ENCODE results near the gene CLN3. TPM values are rescaled to one million over a fixed set of nuclear protein-coding genes. Genes with fewer than 3 reads are reported as not detected.
"Not testable (repeated sequence)": the region's sequence is repeated elsewhere in the genome, so short reads cannot be mapped to it uniquely, and the experiment has no call there.

CLN3 gene
- total RNA-seq, 1 experiment from 2014 or later, result 41.0 TPM

GRCh38 chr16:28475221-28475620, 16.7 kb downstream of the CLN3 start:
- Histone ChIP-seq H3K27me3 (replicated peaks; ENCODE audit: control insufficient read depth, insufficient read depth, low read length) (no peaks in the 10 kb centered on the region), H3K9me3 (no peaks in the 10 kb centered on the region), H3K4me3 (ENCODE audit: low read depth, low read length) (no peak overlapping the region), H3K4me1 (no peaks in the 10 kb centered on the region), H3K36me3 (ENCODE audit: control insufficient read depth, insufficient read depth, low read length) (no peaks in the 10 kb centered on the region)
- no peak overlapping the region for H3K27ac Mint-ChIP-seq (ENCODE audit: unreplicated experiment)
- intact Hi-C loops (cut with micrococcal nuclease; ENCODE audit: unreplicated experiment), result no loop called here
- no peak overlapping the region for H3K4me3 Mint-ChIP-seq (ENCODE audit: unreplicated experiment)
- TF ChIP-seq CTCF (IDR thresholded peaks at IDR 0.05; ENCODE audit: insufficient read depth in 1 of 2, low read depth in 1 of 2, low read length in 1 of 2, severe bottlenecking in 1 of 2, unreplicated experiment in 1 of 2), result no peak
- H3K4me1 Mint-ChIP-seq (ENCODE audit: low read depth, unreplicated experiment), result no peaks in the 10 kb centered on the region
- ChIA-PET POLR2A (no interaction called here), CTCF (no interaction called here)
- H3K36me3 Mint-ChIP-seq (ENCODE audit: insufficient read depth, unreplicated experiment), result peaks cover 6% of the 10 kb centered on the region
- H3K27me3 Mint-ChIP-seq (ENCODE audit: insufficient read depth, unreplicated experiment), result no peaks in the 10 kb centered on the region
- H3K9me3 Mint-ChIP-seq (ENCODE audit: unreplicated experiment), result no peaks in the 10 kb centered on the region
- no TSS peak for BruUV-seq (replicated peaks)
- no peak for DNase-seq

GRCh38 chr16:28473714-28474265, 18.1 kb downstream of the CLN3 start:
- Histone ChIP-seq H3K36me3 (ENCODE audit: control insufficient read depth, insufficient read depth, low read length) (no peaks in the 10 kb centered on the region), H3K4me1 (no peaks in the 10 kb centered on the region), H3K4me3 (ENCODE audit: low read depth, low read length) (no peak overlapping the region), H3K27me3 (replicated peaks; ENCODE audit: control insufficient read depth, insufficient read depth, low read length) (no peaks in the 10 kb centered on the region), H3K9me3 (no peaks in the 10 kb centered on the region)
- Mint-ChIP-seq H3K27ac (ENCODE audit: unreplicated experiment) (no peak overlapping the region), H3K4me1 (ENCODE audit: low read depth, unreplicated experiment) (no peaks in the 10 kb centered on the region), H3K36me3 (ENCODE audit: insufficient read depth, unreplicated experiment) (peaks cover 6% of the 10 kb centered on the region), H3K27me3 (ENCODE audit: insufficient read depth, unreplicated experiment) (no peaks in the 10 kb centered on the region), H3K9me3 (ENCODE audit: unreplicated experiment) (no peaks in the 10 kb centered on the region), H3K4me3 (ENCODE audit: unreplicated experiment) (no peak overlapping the region)
- TF ChIP-seq CTCF (IDR thresholded peaks at IDR 0.05; ENCODE audit: insufficient read depth in 1 of 2, low read depth in 1 of 2, low read length in 1 of 2, severe bottlenecking in 1 of 2, unreplicated experiment in 1 of 2), result no peak
- CTCF ChIA-PET, result no interaction called here
- intact Hi-C loops (cut with micrococcal nuclease; ENCODE audit: unreplicated experiment), result no loop called here
- BruUV-seq (replicated peaks), result no TSS peak
- DNase-seq, result no peak
- POLR2A ChIA-PET, result no interaction called here

GRCh38 chr16:28447081-28447480, 44.8 kb downstream of the CLN3 start:
- intact Hi-C loops (cut with micrococcal nuclease; ENCODE audit: unreplicated experiment); H3K4me1 ChIP-seq; H3K4me1 Mint-ChIP-seq (ENCODE audit: low read depth, unreplicated experiment); DNase-seq; H3K4me3 ChIP-seq (ENCODE audit: low read depth, low read length); H3K36me3 ChIP-seq (ENCODE audit: control insufficient read depth, insufficient read depth, low read length); H3K27me3 ChIP-seq (replicated peaks; ENCODE audit: control insufficient read depth, insufficient read depth, low read length); H3K9me3 Mint-ChIP-seq (ENCODE audit: unreplicated experiment); H3K9me3 ChIP-seq; H3K27ac Mint-ChIP-seq (ENCODE audit: unreplicated experiment); H3K36me3 Mint-ChIP-seq (ENCODE audit: insufficient read depth, unreplicated experiment); CTCF ChIA-PET; H3K4me3 Mint-ChIP-seq (ENCODE audit: unreplicated experiment); BruUV-seq (replicated peaks); POLR2A ChIA-PET; H3K27me3 Mint-ChIP-seq (ENCODE audit: insufficient read depth, unreplicated experiment): not testable (repeated sequence)

GRCh38 chr16:28446388-28446787, 45.5 kb downstream of the CLN3 start:
- BruUV-seq (replicated peaks); POLR2A ChIA-PET; H3K27ac Mint-ChIP-seq (ENCODE audit: unreplicated experiment); H3K4me3 ChIP-seq (ENCODE audit: low read depth, low read length); H3K9me3 ChIP-seq; H3K4me1 Mint-ChIP-seq (ENCODE audit: low read depth, unreplicated experiment); DNase-seq; H3K4me1 ChIP-seq; H3K36me3 ChIP-seq (ENCODE audit: control insufficient read depth, insufficient read depth, low read length); CTCF ChIA-PET; H3K4me3 Mint-ChIP-seq (ENCODE audit: unreplicated experiment); H3K36me3 Mint-ChIP-seq (ENCODE audit: insufficient read depth, unreplicated experiment); H3K27me3 Mint-ChIP-seq (ENCODE audit: insufficient read depth, unreplicated experiment); H3K9me3 Mint-ChIP-seq (ENCODE audit: unreplicated experiment); H3K27me3 ChIP-seq (replicated peaks; ENCODE audit: control insufficient read depth, insufficient read depth, low read length); intact Hi-C loops (cut with micrococcal nuclease; ENCODE audit: unreplicated experiment): not testable (repeated sequence)

GRCh38 chr16:28443943-28444342, 47.9 kb downstream of the CLN3 start:
- H3K36me3 ChIP-seq (ENCODE audit: control insufficient read depth, insufficient read depth, low read length); H3K4me3 ChIP-seq (ENCODE audit: low read depth, low read length); H3K36me3 Mint-ChIP-seq (ENCODE audit: insufficient read depth, unreplicated experiment); intact Hi-C loops (cut with micrococcal nuclease; ENCODE audit: unreplicated experiment); H3K4me1 Mint-ChIP-seq (ENCODE audit: low read depth, unreplicated experiment); DNase-seq; BruUV-seq (replicated peaks); H3K4me3 Mint-ChIP-seq (ENCODE audit: unreplicated experiment); H3K4me1 ChIP-seq; H3K9me3 Mint-ChIP-seq (ENCODE audit: unreplicated experiment); H3K27me3 Mint-ChIP-seq (ENCODE audit: insufficient read depth, unreplicated experiment); H3K27ac Mint-ChIP-seq (ENCODE audit: unreplicated experiment); H3K27me3 ChIP-seq (replicated peaks; ENCODE audit: control insufficient read depth, insufficient read depth, low read length); H3K9me3 ChIP-seq; CTCF ChIA-PET; POLR2A ChIA-PET: not testable (repeated sequence)

GRCh38 chr16:28438899-28439298, 53.0 kb downstream of the CLN3 start:
- H3K36me3 ChIP-seq (ENCODE audit: control insufficient read depth, insufficient read depth, low read length); H3K27me3 ChIP-seq (replicated peaks; ENCODE audit: control insufficient read depth, insufficient read depth, low read length); POLR2A ChIA-PET; H3K4me3 Mint-ChIP-seq (ENCODE audit: unreplicated experiment); H3K27ac Mint-ChIP-seq (ENCODE audit: unreplicated experiment); H3K27me3 Mint-ChIP-seq (ENCODE audit: insufficient read depth, unreplicated experiment); H3K4me3 ChIP-seq (ENCODE audit: low read depth, low read length); H3K9me3 Mint-ChIP-seq (ENCODE audit: unreplicated experiment); intact Hi-C loops (cut with micrococcal nuclease; ENCODE audit: unreplicated experiment); H3K9me3 ChIP-seq; BruUV-seq (replicated peaks); H3K4me1 ChIP-seq; H3K36me3 Mint-ChIP-seq (ENCODE audit: insufficient read depth, unreplicated experiment); CTCF ChIA-PET; DNase-seq; H3K4me1 Mint-ChIP-seq (ENCODE audit: low read depth, unreplicated experiment): not testable (repeated sequence)
